Measurements from ENCODE around the gene RAG1.

GRCh38 chr11:36558571-36559413 is 9.0 kb upstream of the RAG1 start:
- TF ChIP-seq MAX (IDR thresholded peaks at IDR 0.05) (no peak), EP300 (IDR thresholded peaks at IDR 0.05; ENCODE audit: borderline replicate concordance) (no peak), CEBPB (IDR thresholded peaks at IDR 0.05) (no peak), YY1 (IDR thresholded peaks at IDR 0.05; ENCODE audit: low read depth) (no peak), TAF1 (IDR thresholded peaks at IDR 0.05; ENCODE audit: low read depth) (no peak), NFIC (IDR thresholded peaks at IDR 0.05) (no peak), TEAD4 (IDR thresholded peaks at IDR 0.05) (no peak), CREB1 (IDR thresholded peaks at IDR 0.05; ENCODE audit: low read depth) (no peak), EGR1 (IDR thresholded peaks at IDR 0.05) (no peak)
